GM15510 (cell line): ENCODE results near the gene P4HA2.

Experiments
- POLR2A ChIP-seq: IDR thresholded peaks from 3 replicates; pipeline ENCODE4 v1.6.1; 2011; ENCODE audit warnings: borderline replicate concordance; ENCODE audit not compliant: insufficient read length; ENCODE audit errors: extremely low read depth

P4HA2 gene

DNA sequence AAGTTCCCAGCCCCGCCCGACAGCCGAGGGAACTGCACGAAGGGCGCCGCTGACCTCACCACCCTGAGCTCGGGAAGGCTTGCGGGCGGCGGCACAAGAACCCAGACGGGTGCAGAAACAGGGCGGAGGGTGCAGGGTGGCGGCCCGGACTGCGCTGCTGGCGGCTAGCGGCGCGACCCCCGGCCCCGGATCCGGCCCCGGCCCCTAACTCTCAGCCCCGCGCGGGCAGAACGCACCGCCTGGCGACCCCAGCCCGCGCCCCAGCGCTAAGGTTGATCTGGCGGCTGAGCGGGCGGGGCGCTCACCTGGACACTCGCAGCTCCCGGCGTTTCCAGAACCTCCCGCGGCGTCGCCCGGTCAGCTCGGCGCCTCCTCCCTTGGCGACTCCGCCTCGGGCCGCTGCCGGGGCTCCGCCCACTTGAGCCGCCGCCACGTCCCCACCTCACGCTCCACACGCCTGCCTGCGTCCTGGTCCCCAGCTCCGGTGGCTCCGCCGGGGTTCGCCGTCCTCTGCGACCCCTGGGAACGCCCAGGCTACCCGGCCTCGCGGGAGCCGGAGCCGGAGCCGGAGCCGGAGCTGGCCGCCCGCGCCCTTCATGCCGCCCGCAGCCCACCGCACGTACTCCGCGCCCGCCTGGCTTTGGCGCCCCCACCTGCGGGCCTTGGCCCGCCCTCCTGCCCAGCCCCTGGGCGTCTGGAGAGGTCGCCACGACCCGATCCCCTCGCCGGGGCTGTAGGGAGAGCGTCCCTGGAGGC, at the start of gene P4HA2:
P4HA2 (minus strand) TSS at position 369 of the 756 bp plus-strand sequence. CDS start 9,227 bp downstream, outside the sequence.
- TF ChIP-seq POLR2A = peak; percentile 38

DNA sequence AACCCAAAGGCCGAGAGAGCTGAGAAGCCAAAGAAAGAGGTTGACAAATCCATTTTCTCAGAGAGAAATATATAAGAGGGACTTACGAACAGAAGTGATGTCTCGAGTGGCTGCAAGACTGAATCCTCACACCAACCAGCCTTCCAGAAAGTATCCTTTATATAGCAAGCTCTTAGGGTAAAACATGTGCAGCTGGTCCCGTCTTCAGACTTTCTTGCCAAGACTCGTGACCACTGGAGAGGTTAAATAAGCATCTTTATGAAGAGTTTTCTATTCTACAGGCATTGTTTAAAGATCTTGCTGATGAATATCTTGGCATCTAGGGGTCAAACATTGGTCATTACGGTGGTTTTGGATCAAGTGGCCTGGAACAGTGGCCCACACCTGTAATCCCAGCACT, 49.6 kb upstream of the P4HA2 start:
- TF ChIP-seq POLR2A = no peak

DNA sequence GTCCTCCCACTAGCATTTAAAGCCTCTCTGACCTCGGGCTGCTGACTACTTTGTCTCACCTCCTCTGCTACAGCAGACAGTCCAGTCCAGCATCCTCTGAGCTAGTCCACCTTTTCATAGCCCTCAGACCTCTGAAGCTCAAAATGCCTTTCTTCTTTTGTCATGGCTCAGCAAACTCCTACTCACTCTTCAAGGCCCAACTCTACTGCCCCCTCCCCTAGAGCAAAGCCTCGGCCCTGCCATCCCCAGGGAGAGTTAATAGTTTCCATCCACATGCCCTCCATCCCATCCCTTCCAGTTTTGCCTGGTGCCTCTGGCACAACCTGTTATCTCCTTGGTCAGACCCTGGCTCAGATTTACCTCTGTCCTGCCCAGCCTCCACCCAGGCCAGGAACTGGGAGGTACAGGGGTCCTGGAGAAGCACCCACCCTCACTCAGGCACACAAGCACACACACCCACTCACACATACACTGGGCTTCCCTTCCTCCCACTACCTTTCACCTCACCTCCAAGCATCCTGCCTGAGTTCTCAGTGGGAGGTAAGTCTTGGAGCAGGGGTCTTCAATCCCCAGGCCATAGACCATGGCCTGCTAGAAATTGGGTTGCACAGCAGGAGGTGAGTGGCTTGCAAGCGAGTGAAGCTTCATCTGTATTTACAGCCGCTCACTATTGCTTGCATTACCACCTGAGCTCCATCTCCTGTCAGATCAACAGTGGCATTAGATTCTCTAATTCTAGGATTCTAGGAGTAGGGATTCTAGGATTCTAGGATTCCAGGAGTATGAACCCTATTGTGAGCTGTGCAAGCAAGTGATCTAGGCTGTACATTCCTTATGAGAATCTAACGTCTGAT, 47.9 kb upstream of the P4HA2 start:
- no peak for TF ChIP-seq POLR2A

DNA sequence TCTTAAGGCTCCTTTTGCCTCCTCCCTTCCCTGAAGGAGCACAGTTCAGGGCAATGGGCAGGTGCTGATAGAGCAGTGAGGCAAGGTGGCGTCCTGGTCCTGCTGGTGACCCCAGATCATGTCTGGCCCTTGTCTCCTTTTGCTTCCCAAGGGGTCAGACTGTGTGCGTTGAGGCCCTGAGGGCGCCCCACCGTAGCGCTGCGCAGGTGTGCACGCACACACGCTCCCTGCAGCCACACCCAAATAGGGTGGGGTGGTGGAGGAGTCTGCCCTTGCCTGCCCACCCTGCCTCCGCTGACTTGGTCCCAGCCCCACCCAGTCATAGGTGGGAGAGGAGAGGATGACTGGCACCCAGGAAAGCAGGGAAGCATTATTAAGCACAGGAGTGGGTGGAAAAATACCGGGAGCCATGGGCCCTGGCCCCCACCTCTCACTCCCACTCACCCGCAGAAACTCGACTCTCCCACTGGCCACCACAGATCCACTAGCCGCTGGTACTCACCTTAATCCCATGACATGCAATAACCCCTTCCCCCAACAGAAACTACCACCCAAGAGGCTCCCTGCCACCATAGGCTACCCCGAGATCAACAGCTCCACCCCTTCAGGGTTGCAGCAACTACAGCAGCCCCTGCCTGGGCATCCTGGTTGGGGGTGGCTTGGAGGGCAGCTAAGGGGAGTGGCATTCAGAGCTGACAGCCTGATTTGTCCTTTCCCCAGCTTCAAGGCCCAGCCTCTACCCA, 46.6 kb upstream of the P4HA2 start:
- no peak for TF ChIP-seq POLR2A

DNA sequence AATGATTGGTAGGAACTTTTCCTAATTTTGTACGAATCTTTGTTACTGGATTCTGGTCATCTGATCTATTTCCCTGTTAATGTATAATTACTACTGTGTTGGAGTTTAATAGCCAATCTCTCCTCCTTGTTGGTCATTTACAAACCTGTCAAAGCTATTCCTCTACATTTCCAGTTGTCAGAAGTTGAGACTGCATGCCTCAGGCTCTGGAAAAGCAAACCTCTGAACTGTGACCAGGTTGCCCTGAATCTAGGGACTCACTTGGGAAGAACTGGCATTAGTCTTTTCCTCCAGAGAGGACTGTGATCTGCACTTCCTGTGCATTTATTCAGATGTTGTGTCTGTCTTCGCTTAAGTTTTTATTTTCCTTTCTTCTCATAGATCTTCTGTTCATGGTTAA, 46.0 kb upstream of the P4HA2 start:
- TF ChIP-seq POLR2A = no peak

DNA sequence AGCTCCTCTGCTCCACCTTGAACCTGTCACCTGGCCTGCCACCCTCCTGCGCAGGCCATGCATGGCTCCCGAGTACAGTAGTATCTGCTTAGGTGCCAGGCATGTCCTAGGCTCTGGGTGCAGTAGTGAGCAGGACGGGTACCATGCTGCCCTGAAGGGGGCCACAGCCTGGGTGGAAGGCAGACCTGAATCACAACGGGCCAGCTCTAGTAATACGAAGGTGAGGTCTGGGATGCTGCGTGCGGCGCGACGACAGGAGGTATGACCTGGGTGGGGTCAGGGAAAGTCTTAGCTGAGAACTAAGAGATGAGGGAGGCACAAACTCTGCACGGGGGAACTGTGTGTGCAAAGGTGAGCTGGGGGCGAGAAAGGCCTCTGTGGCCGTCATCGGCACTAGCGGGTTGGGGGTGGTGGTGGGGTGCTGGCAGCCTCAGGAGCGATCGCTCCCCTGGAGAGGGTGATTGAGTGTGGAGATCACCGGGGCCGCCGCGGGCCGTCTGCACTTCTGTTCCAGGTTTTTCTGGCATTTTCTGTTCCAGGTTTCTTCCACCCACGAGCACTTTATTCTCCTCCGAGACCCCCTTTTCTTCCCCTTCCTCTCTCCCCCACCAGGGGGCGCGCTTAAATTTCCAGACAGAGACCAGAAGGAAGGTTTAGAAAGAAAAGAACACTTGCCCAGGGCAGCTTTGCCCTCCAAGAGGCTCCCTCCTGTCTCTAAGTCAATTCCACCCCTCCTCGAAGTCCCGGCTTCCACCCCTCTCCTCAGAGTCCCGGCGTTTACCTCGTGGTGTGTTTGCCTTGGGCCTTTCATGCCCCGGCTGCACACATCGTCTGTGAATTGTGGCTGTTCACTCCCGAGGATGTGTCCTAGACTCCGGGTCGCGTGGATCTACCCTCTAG, 44.9 kb upstream of the P4HA2 start:
- TF ChIP-seq POLR2A = no peak

DNA sequence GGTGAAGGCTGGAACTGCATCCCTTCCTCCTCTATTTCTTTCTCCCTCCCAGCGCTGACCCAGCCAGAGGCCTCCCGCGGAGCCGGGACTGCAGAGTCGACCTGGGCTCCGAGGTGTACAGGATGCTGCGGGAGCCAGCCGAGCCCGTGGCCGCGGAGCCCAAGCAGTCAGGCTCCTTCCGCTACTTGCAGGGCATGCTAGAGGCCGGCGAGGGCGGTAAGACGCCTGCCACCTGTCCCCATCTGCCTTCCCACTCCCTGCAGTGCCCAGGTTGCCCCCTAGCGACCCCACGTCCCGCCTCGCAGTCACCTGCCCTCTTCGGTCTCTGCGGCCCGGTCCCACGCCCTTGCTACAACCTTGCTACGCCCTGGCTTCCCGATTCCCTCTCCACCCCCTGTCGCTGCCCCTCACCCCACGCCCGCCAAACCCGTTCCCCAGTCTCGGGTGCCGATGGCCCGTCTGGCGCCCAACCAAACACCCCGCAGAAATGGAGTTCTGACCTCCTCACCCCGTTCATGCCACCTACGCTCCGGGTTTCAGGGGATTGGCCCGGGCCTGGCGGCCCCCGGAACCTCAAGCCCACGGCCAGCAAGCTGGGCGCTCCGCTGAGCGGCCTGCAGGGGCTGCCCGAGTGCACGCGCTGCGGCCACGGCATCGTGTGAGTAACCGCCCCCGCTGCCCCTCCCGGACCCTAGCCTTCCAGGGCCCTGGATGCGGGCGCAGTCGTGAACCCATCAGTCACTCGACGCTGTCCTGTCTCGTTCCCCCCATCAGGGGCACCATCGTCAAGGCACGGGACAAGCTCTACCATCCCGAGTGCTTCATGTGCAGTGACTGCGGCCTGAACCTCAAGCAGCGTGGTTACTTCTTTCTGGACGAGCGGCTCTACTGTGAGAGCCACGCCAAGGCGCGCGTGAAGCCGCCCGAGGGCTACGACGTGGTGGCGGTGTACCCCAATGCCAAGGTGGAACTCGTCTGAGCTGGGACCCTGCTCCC, 43.9 kb upstream of the P4HA2 start:
- no peak for TF ChIP-seq POLR2A

DNA sequence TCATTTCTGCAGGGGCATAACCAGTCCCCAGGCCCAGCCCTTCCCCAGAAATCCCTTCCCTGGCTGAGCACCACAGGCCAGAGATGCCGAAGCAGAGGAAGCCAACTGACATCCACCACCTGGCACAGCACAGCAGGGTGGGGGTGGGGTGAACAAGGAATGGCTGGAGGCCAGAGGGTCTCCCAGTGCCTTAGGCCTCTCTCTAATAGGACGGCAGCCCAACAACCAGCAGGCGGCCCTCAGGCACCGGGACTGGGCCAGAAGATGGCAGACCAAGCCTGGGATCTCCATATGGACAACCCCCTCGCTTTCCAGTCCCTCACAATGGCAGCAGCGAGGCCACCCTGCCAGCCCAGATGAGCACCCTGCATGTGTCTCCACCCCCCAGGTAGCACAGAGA, 43.1 kb upstream of the P4HA2 start:
- TF ChIP-seq POLR2A = no peak

DNA sequence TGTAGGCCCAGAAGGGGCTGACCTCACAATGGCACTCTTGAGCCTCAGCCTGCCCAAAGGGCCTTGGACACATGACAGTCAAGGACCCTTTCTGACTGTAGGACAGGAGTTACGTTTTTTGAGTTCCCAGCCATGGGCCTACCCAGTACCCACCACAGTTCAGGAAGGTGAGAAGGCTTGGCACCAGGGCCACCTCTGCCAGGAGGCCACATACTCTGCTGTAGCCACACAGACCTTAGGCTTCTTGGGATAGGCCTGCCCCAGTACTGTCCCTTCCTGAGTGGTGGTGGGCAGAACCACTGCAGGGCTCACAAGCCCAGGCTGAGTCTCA, 42.6 kb upstream of the P4HA2 start:
- no peak for TF ChIP-seq POLR2A

DNA sequence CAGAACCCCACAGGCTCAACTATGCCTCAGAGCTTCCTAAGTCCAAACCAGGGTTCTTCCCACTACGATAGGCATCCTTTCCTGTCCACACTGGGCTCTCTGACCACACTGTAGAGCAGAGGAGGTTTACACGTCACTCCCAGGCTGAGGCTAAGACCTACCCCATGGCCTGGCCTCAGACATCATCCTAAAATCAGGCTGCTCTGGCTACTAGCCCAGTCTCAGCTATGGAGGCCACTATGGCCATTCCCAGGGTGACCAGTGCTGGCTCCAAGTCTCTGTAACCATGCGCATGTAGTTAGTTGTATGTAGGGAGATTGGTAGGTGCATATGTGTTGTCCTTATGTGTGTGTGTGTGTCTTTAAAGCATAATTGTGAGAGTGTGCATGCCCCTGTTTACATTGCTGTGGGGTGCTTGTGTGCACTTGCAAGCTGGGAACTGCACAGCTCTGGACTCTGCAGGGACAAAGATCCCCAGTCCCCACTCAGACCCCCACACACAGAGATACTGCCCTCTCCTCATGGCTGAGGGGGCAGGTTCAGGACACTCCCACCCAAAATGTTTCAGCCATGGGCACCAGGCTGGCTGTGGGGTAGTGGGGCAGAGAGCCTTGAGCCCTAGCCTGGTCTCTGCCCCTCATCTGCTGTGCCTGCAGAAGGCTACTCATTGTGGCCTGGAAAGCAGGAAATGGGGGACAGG, 42.1 kb upstream of the P4HA2 start:
- TF ChIP-seq POLR2A = no peak

DNA sequence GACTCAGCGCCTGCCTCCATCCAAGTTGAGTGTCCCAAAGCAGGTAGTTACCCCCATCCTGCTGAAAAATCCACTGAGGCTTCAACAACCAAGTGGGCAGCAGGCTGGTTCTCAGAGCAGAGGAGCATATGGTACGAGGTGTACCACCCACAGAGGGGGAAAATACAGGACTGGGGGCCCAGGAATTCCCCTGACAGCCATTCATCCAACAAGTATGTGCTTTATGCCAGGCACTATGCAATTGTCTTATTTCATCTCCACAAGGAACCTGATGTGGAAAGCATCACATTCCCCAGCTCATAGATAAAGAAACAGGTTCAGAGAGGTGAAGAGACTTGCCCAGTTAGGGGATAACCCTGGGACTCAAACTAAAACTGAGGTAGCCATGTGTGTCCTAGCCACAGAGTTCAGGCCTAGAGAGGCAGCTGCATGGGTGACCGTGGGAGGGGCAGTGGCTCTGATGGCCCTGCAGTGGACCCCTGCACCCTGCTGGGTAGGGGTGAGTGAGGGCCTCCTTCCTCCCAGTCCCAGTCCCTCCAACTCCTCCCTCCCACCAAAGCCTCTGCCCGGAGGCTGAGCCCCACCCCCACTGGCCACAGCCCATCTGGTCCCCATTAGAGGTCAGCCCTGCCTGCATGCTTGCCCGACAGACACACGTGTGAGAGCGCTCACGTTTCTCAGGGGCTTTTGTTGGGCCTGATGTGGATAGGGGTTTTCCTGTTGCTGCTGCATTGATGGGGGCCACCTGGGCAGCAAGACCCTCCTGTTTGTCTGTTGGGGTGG, 41.3 kb upstream of the P4HA2 start:
- no peak for TF ChIP-seq POLR2A
